ENCODE results near the gene YES1. TPM values are rescaled to one million over a fixed set of nuclear protein-coding genes. Genes with fewer than 3 reads are reported as not detected.

Gene YES1
- total RNA-seq, 2 experiments from 2014 or later: 13.1 to 14.2 TPM

GRCh38 chr18:709771-710170 lies 102.3 kb downstream of the YES1 start:
- no peak for DNase-seq
- ChIA-PET CTCF (interaction anchor here (0.7 to 3.3 kb wide), 3 partner anchors 30 to 130 kb away, joined by 4 to 8 read pairs (median 7); no protein-coding TSS in a partner anchor), POLR2A (interaction anchor here (0.9 kb wide), 1 partner anchor 26 kb away, joined by 3 read pairs; no protein-coding TSS in a partner anchor)
- intact Hi-C loops (cut with DNase I, micrococcal nuclease): loop anchor here (2.0 to 5.0 kb wide), 3 partner anchors 53 to 441 kb away; partner anchors contain the start of genes CLUL1 (in 1 of the 2), THOC1 (in 1 of the 2) and TYMS (in 1 of the 2)
- no peak for ATAC-seq
- H3K27me3 Mint-ChIP-seq: no peaks in the 10 kb centered on the region
- peaks cover 47% of the 10 kb centered on the region for H3K4me1 Mint-ChIP-seq
- no peak overlapping the region for H3K27ac Mint-ChIP-seq
- peaks cover 55% of the 10 kb centered on the region for H3K36me3 Mint-ChIP-seq (ENCODE audit: low read depth)
- no peaks in the 10 kb centered on the region for H3K9me3 Mint-ChIP-seq (ENCODE audit: low read depth)
- H3K4me3 Mint-ChIP-seq: peak overlapping the region; percentile 4

- POLR2A ChIA-PET: no interaction called here
- CTCF ChIA-PET: interaction anchor here (1.3 kb wide), 1 partner anchor 34 kb away, joined by 3 read pairs; no protein-coding TSS in a partner anchor
- Mint-ChIP-seq H3K27me3 (no peaks in the 10 kb centered on the region), H3K36me3 (ENCODE audit: low read depth) (peaks cover 65% of the 10 kb centered on the region), H3K27ac (no peak overlapping the region), H3K9me3 (ENCODE audit: low read depth) (no peaks in the 10 kb centered on the region), H3K4me1 (peaks cover 54% of the 10 kb centered on the region), H3K4me3 (no peak overlapping the region)
- intact Hi-C loops (cut with DNase I, micrococcal nuclease): no loop called here
- DNase-seq (no peak), ATAC-seq (no peak)
Observed at GRCh38 chr18:708096-708495, 103.9 kb downstream of the YES1 start.

GRCh38 chr18:706405-706804 lies 105.6 kb downstream of the YES1 start:
- intact Hi-C loops (cut with DNase I, micrococcal nuclease): no loop called here
- POLR2A ChIA-PET: no interaction called here
- Mint-ChIP-seq H3K9me3 (ENCODE audit: low read depth) (no peaks in the 10 kb centered on the region), H3K4me3 (no peak overlapping the region), H3K27ac (no peak overlapping the region), H3K27me3 (no peaks in the 10 kb centered on the region), H3K36me3 (ENCODE audit: low read depth) (peaks cover 66% of the 10 kb centered on the region), H3K4me1 (peaks cover 53% of the 10 kb centered on the region)
- ATAC-seq: no peak
- CTCF ChIA-PET: interaction anchor here (1.2 to 1.6 kb wide), 2 partner anchors 124 to 133 kb away, joined by 3 to 6 read pairs; no protein-coding TSS in a partner anchor
- DNase-seq: no peak

- POLR2A ChIA-PET: interaction anchor here (0.6 to 1.0 kb wide), 2 partner anchors 9 to 66 kb away, joined by 3 read pairs; no protein-coding TSS in a partner anchor
- ATAC-seq (peak; percentile 23), DNase-seq (no peak)
- Mint-ChIP-seq H3K27ac (peak overlapping the region; percentile 63), H3K4me1 (peaks cover 33% of the 10 kb centered on the region), H3K4me3 (no peak overlapping the region), H3K36me3 (ENCODE audit: low read depth) (peaks cover 54% of the 10 kb centered on the region), H3K27me3 (no peaks in the 10 kb centered on the region), H3K9me3 (ENCODE audit: low read depth) (no peaks in the 10 kb centered on the region)
- CTCF ChIA-PET: interaction anchor here (0.8 to 1.3 kb wide), 4 partner anchors 10 to 136 kb away, joined by 3 to 5 read pairs (median 4); no protein-coding TSS in a partner anchor
- intact Hi-C loops (cut with DNase I, micrococcal nuclease): no loop called here
Observed at GRCh38 chr18:703213-703967, 108.7 kb downstream of the YES1 start.

GRCh38 chr18:697800-698199 lies 114.2 kb downstream of the YES1 start:
- H3K9me3 Mint-ChIP-seq (ENCODE audit: low read depth): no peaks in the 10 kb centered on the region
- peaks cover 3% of the 10 kb centered on the region for H3K4me1 Mint-ChIP-seq
- no peak for DNase-seq
- no peak overlapping the region for H3K4me3 Mint-ChIP-seq
- no peak for ATAC-seq
- peaks cover 52% of the 10 kb centered on the region for H3K36me3 Mint-ChIP-seq (ENCODE audit: low read depth)
- no peak overlapping the region for H3K27ac Mint-ChIP-seq
- H3K27me3 Mint-ChIP-seq: no peaks in the 10 kb centered on the region
- intact Hi-C loops (cut with DNase I, micrococcal nuclease): no loop called here
- ChIA-PET CTCF (interaction anchor here (2.2 kb wide), 1 partner anchor 141 kb away, joined by 6 read pairs; no protein-coding TSS in a partner anchor), POLR2A (no interaction called here)

GRCh38 chr18:697012-697411 lies 115.0 kb downstream of the YES1 start:
- H3K4me3 Mint-ChIP-seq: no peak overlapping the region
- ChIA-PET CTCF (interaction anchor here (1.3 to 2.2 kb wide), 2 partner anchors 133 to 142 kb away, joined by 4 to 6 read pairs; no protein-coding TSS in a partner anchor), POLR2A (no interaction called here)
- H3K27me3 Mint-ChIP-seq: no peaks in the 10 kb centered on the region
- DNase-seq (no peak), ATAC-seq (no peak)
- H3K9me3 Mint-ChIP-seq (ENCODE audit: low read depth): no peaks in the 10 kb centered on the region
- peaks cover 2% of the 10 kb centered on the region for H3K4me1 Mint-ChIP-seq
- intact Hi-C loops (cut with DNase I, micrococcal nuclease): no loop called here
- peaks cover 54% of the 10 kb centered on the region for H3K36me3 Mint-ChIP-seq (ENCODE audit: low read depth)
- no peak overlapping the region for H3K27ac Mint-ChIP-seq

GRCh38 chr18:693466-694187 lies 118.4 kb downstream of the YES1 start:
- H3K4me1 Mint-ChIP-seq: peaks cover 2% of the 10 kb centered on the region
- intact Hi-C loops (cut with DNase I, micrococcal nuclease): no loop called here
- DNase-seq: no peak
- POLR2A ChIA-PET: no interaction called here
- CTCF ChIA-PET: interaction anchor here (1.0 to 1.2 kb wide), 2 partner anchors 105 to 146 kb away, joined by 3 to 7 read pairs; no protein-coding TSS in a partner anchor
- no peak overlapping the region for H3K27ac Mint-ChIP-seq
- H3K9me3 Mint-ChIP-seq (ENCODE audit: low read depth): no peaks in the 10 kb centered on the region
- H3K4me3 Mint-ChIP-seq: no peak overlapping the region
- no peak for ATAC-seq
- no peaks in the 10 kb centered on the region for H3K27me3 Mint-ChIP-seq
- H3K36me3 Mint-ChIP-seq (ENCODE audit: low read depth): peaks cover 59% of the 10 kb centered on the region

GRCh38 chr18:692824-693223 lies 119.2 kb downstream of the YES1 start:
- no peaks in the 10 kb centered on the region for H3K9me3 Mint-ChIP-seq (ENCODE audit: low read depth)
- peaks cover 2% of the 10 kb centered on the region for H3K4me1 Mint-ChIP-seq
- POLR2A ChIA-PET: no interaction called here
- DNase-seq (no peak), ATAC-seq (no peak)
- H3K27me3 Mint-ChIP-seq: no peaks in the 10 kb centered on the region
- H3K27ac Mint-ChIP-seq: no peak overlapping the region
- intact Hi-C loops (cut with DNase I, micrococcal nuclease): no loop called here
- CTCF ChIA-PET: interaction anchor here (0.6 to 1.2 kb wide), 4 partner anchors 22 to 1621 kb away, joined by 3 to 7 read pairs (median 3); no protein-coding TSS in a partner anchor
- peaks cover 62% of the 10 kb centered on the region for H3K36me3 Mint-ChIP-seq (ENCODE audit: low read depth)
- no peak overlapping the region for H3K4me3 Mint-ChIP-seq

GRCh38 chr18:688323-688722 lies 123.7 kb downstream of the YES1 start:
- no peak overlapping the region for H3K27ac Mint-ChIP-seq
- intact Hi-C loops (cut with DNase I, micrococcal nuclease): no loop called here
- POLR2A ChIA-PET: no interaction called here
- peaks cover 70% of the 10 kb centered on the region for H3K36me3 Mint-ChIP-seq (ENCODE audit: low read depth)
- H3K27me3 Mint-ChIP-seq: no peaks in the 10 kb centered on the region
- peaks cover 4% of the 10 kb centered on the region for H3K4me1 Mint-ChIP-seq
- DNase-seq (no peak), ATAC-seq (no peak)
- CTCF ChIA-PET: interaction anchor here (0.7 kb wide), 1 partner anchor 34 kb away, joined by 3 read pairs; no protein-coding TSS in a partner anchor
- no peaks in the 10 kb centered on the region for H3K9me3 Mint-ChIP-seq (ENCODE audit: low read depth)
- H3K4me3 Mint-ChIP-seq: no peak overlapping the region

- H3K27ac Mint-ChIP-seq: no peak overlapping the region
- DNase-seq (no peak), ATAC-seq (no peak)
- no peaks in the 10 kb centered on the region for H3K27me3 Mint-ChIP-seq
- peaks cover 20% of the 10 kb centered on the region for H3K4me1 Mint-ChIP-seq
- intact Hi-C loops (cut with DNase I, micrococcal nuclease): no loop called here
- peaks cover 74% of the 10 kb centered on the region for H3K36me3 Mint-ChIP-seq (ENCODE audit: low read depth)
- H3K4me3 Mint-ChIP-seq: no peak overlapping the region
- CTCF ChIA-PET: interaction anchor here (0.9 kb wide), 1 partner anchor 13 kb away, joined by 3 read pairs; no protein-coding TSS in a partner anchor
- POLR2A ChIA-PET: interaction anchor here (0.6 kb wide), 1 partner anchor 150 kb away, joined by 3 read pairs; no protein-coding TSS in a partner anchor
- no peaks in the 10 kb centered on the region for H3K9me3 Mint-ChIP-seq (ENCODE audit: low read depth)
Observed at GRCh38 chr18:686339-687111, 125.5 kb downstream of the YES1 start.

GRCh38 chr18:685438-685837 lies 126.6 kb downstream of the YES1 start:
- Mint-ChIP-seq H3K4me1 (peaks cover 22% of the 10 kb centered on the region), H3K4me3 (no peak overlapping the region), H3K36me3 (ENCODE audit: low read depth) (peaks cover 77% of the 10 kb centered on the region), H3K27ac (no peak overlapping the region), H3K9me3 (ENCODE audit: low read depth) (no peaks in the 10 kb centered on the region), H3K27me3 (no peaks in the 10 kb centered on the region)
- ATAC-seq (no peak), DNase-seq (no peak)
- POLR2A ChIA-PET: no interaction called here
- CTCF ChIA-PET: no interaction called here
- intact Hi-C loops (cut with DNase I, micrococcal nuclease): no loop called here
